Body of pancreas (tissue), 4 donors: ENCODE results near the gene GLG1. TPM values are rescaled to one million over a fixed set of nuclear protein-coding genes. Genes with fewer than 3 reads are reported as not detected.

Experiments
- ATAC-seq: fragments of 150-250 bp; one replicate; pipeline ENCODE4 v1.9.1; 2016
- DNase-seq, 4 donors: peaks; one replicate each; pipeline ENCODE4 v3.0.0-alpha.2; 2019
- H3K27ac ChIP-seq, 4 donors: fragments of 200-600 bp; sonication (generic); 1 replicate in 3 of 4; 2 replicates in 1 of 4; pipeline versions ENCODE4 v1.5.1 to v1.6.1; 2016 to 2019; ENCODE audit warnings: mild to moderate bottlenecking in 1 of 4, mixed read lengths in 1 of 4, moderate library complexity in 1 of 4
- H3K27me3 ChIP-seq, 2 donors: fragments of 200-600 bp; sonication (generic); one replicate each; pipeline ENCODE4 v1.6.0; 2016; ENCODE audit warnings: mild to moderate bottlenecking in 1 of 2
- H3K36me3 ChIP-seq, 2 donors: fragments of 200-600 bp; sonication (generic); replicated peaks in 1 of 2; 2 replicates each; pipeline ENCODE4 v1.5.1; 2016; ENCODE audit warnings: low read depth in 2 of 2; ENCODE audit not compliant: insufficient read depth in 1 of 2
- H3K4me1 ChIP-seq: fragments of 200-600 bp; sonication (generic); one replicate; pipeline ENCODE4 v1.6.0; 2016
- H3K4me3 ChIP-seq, 2 donors: fragments of 200-600 bp; sonication (generic); 1 replicate in 1 of 2; 2 replicates in 1 of 2; pipeline ENCODE4 v1.5.1; 2016 to 2019
- H3K9me3 ChIP-seq, 3 donors: fragments of 200-600 bp; sonication (generic); 1 replicate in 2 of 3; 2 replicates in 1 of 3; pipeline ENCODE4 v1.5.1; 2016
- CTCF ChIP-seq, 7 experiments: fragments of 450-650 bp in 4 of 7; fragments of 200-600 bp in 3 of 7; sonication (generic) in 3 of 7; IDR thresholded peaks; one replicate each; pipeline ENCODE4 v1.5.1; 2016 to 2019; ENCODE audit warnings: antibody characterized with exemption in 7 of 7
- POLR2A ChIP-seq, 3 donors: fragments of 450-650 bp; IDR thresholded peaks; one replicate each; pipeline ENCODE4 v1.6.1; 2016; ENCODE audit warnings: antibody characterized with exemption in 3 of 3, mild to moderate bottlenecking in 2 of 3
- WGBS, 2 donors: methylation state at CpG; one replicate each; pipeline ENCODE4 v1.1.5; 2017; 5-methylcytosine and 5-hydroxymethylcytosine counted together
- intact Hi-C: fragments of 100-400 bp; cut with DNase I; formaldehyde crosslinking; loops from one replicate; pipeline ENCODE4 v1.15.1; 2023
- total RNA-seq, 2 donors: library from RNA; depleted of rRNA; stranded (reverse); fragments of >200 nt; gene quantifications; one replicate each; pipeline ENCODE4 v1.1.0, GENCODE V29; 2016

Gene GLG1
- total RNA-seq, 2 donors from 2014 or later, result 103 to 144 TPM

GRCh38 chr16:74451951-74452758, 154.8 kb downstream of the GLG1 start:
- H3K36me3 ChIP-seq, result peaks cover 8 to 22% of the 10 kb centered on the region in 2 donors
- no peak overlapping the region for H3K27ac ChIP-seq
- no peaks in the 10 kb centered on the region for H3K9me3 ChIP-seq
- TF ChIP-seq CTCF (IDR thresholded peaks at IDR 0.05), result no peak
- no peak for TF ChIP-seq POLR2A (IDR thresholded peaks at IDR 0.05)
- 90 to 93% methylated on average over 14 of the region's 14 CpGs for WGBS, 2 donors
- H3K27me3 ChIP-seq, result no peaks in the 10 kb centered on the region
- ATAC-seq (no peak), DNase-seq (no peak)
- intact Hi-C loops, result no loop called here
- H3K4me1 ChIP-seq, result peaks cover 6% of the 10 kb centered on the region
- H3K4me3 ChIP-seq, result no peak overlapping the region

- Histone ChIP-seq H3K27ac (no peak overlapping the region), H3K36me3 (peaks cover 8 to 22% of the 10 kb centered on the region in 2 donors), H3K4me3 (no peak overlapping the region), H3K9me3 (no peaks in the 10 kb centered on the region), H3K27me3 (no peaks in the 10 kb centered on the region), H3K4me1 (peaks cover 6% of the 10 kb centered on the region)
- TF ChIP-seq CTCF (IDR thresholded peaks at IDR 0.05) (no peak), POLR2A (IDR thresholded peaks at IDR 0.05) (no peak)
- intact Hi-C loops, result no loop called here
- DNase-seq, result no peak
- no peak for ATAC-seq
- WGBS, 2 donors, result 90 to 92% methylated on average over 17 to 20 of the region's 20 CpGs
Observed at GRCh38 chr16:74450967-74451760, 155.8 kb downstream of the GLG1 start.

GRCh38 chr16:74450236-74450635, 156.7 kb downstream of the GLG1 start:
- no peak for ATAC-seq
- H3K27ac ChIP-seq, result peak overlapping the region in 1 of 4 donors; percentile 38
- no peaks in the 10 kb centered on the region for H3K27me3 ChIP-seq

GRCh38 chr16:74449470-74449869, 157.4 kb downstream of the GLG1 start:
- Histone ChIP-seq H3K27ac (peak overlapping the region in 2 of 4 donors; percentile 38 to 61), H3K9me3 (no peaks in the 10 kb centered on the region), H3K27me3 (no peaks in the 10 kb centered on the region), H3K4me1 (peaks cover 6% of the 10 kb centered on the region), H3K36me3 (peaks cover 4 to 16% of the 10 kb centered on the region in 2 donors), H3K4me3 (no peak overlapping the region)
- TF ChIP-seq POLR2A (IDR thresholded peaks at IDR 0.05) (no peak), CTCF (IDR thresholded peaks at IDR 0.05) (no peak)
- DNase-seq (peak in 1 of 4 donors; percentile 32), ATAC-seq (no peak)
- WGBS, 2 donors, result 93 to 94% methylated on average over 5 of the region's 5 CpGs
- intact Hi-C loops, result no loop called here

More at GRCh38 chr16:74450236-74450635, 156.7 kb downstream of the GLG1 start:
- WGBS, 2 donors, result 90 to 95% methylated on average over 3 of the region's 3 CpGs
- no peak for TF ChIP-seq POLR2A (IDR thresholded peaks at IDR 0.05)
- TF ChIP-seq CTCF (IDR thresholded peaks at IDR 0.05), result no peak
- Histone ChIP-seq H3K36me3 (peaks cover 5 to 20% of the 10 kb centered on the region in 2 donors), H3K9me3 (no peaks in the 10 kb centered on the region), H3K4me3 (no peak overlapping the region), H3K4me1 (peaks cover 6% of the 10 kb centered on the region)
- DNase-seq, result no peak
- intact Hi-C loops, result no loop called here
